GM21381 (cell line): ENCODE results near the gene RAB27A.
"Not testable (repeated sequence)": the region's sequence is repeated elsewhere in the genome, so short reads cannot be mapped to it uniquely, and the experiment has no call there.

Experiments used
- ATAC-seq: cut with Tn5 transposase; IDR thresholded peaks from one replicate; pipeline ENCODE4 v1.9.1; 2021; ENCODE audit warnings: mild to moderate bottlenecking, moderate library complexity; ENCODE audit not compliant: unreplicated experiment

The RAB27A gene

GRCh38 chr15:55282284-55282833 lies 7.3 kb downstream of the RAB27A start:
- no peak for ATAC-seq

- no peak for ATAC-seq
Measured at GRCh38 chr15:55281517-55282228, 7.9 kb downstream of the RAB27A start.

- ATAC-seq: not testable (repeated sequence)
Measured at GRCh38 chr15:55280589-55280988, 9.0 kb downstream of the RAB27A start.

- peak; percentile 79 for ATAC-seq
Measured at GRCh38 chr15:55279746-55280351, 9.8 kb downstream of the RAB27A start.

GRCh38 chr15:55279100-55279745 lies 10.4 kb downstream of the RAB27A start:
- ATAC-seq: no peak

GRCh38 chr15:55277715-55278114 lies 11.9 kb downstream of the RAB27A start:
- ATAC-seq: no peak

GRCh38 chr15:55277116-55277564 lies 12.5 kb downstream of the RAB27A start:
- ATAC-seq: peak; percentile 53

GRCh38 chr15:55276324-55276723 lies 13.3 kb downstream of the RAB27A start:
- no peak for ATAC-seq

- no peak for ATAC-seq
Measured at GRCh38 chr15:55270291-55270690, 19.3 kb downstream of the RAB27A start.

- ATAC-seq: no peak
Measured at GRCh38 chr15:55268176-55268695, 21.4 kb downstream of the RAB27A start.

GRCh38 chr15:55267401-55268175 lies 22.0 kb downstream of the RAB27A start:
- ATAC-seq: peak; percentile 98

- no peak for ATAC-seq
Measured at GRCh38 chr15:55266547-55266946, 23.1 kb downstream of the RAB27A start.

GRCh38 chr15:55260562-55261131 lies 29.0 kb downstream of the RAB27A start:
- ATAC-seq: no peak

- no peak for ATAC-seq
Measured at GRCh38 chr15:55257938-55258337, 31.7 kb downstream of the RAB27A start.

- no peak for ATAC-seq
Measured at GRCh38 chr15:55257012-55257670, 32.5 kb downstream of the RAB27A start.

- ATAC-seq: no peak
Measured at GRCh38 chr15:55256281-55257011, 33.2 kb downstream of the RAB27A start.

- peak; percentile 32 for ATAC-seq
Measured at GRCh38 chr15:55255714-55256113, 33.9 kb downstream of the RAB27A start.

GRCh38 chr15:55254916-55255679 lies 34.5 kb downstream of the RAB27A start:
- peak; percentile 44 for ATAC-seq
